Breast epithelium (tissue), 3 donors: ENCODE results near the gene EIF3A.

Source experiments
- CTCF ChIP-seq, 3 donors: fragments of 450-650 bp; IDR thresholded peaks; one replicate each; pipeline ENCODE4 v1.5.1; 2016 to 2017; ENCODE audit warnings: antibody characterized with exemption in 3 of 3, mild to moderate bottlenecking in 3 of 3, moderate library complexity in 3 of 3
- POLR2A ChIP-seq: fragments of 450-650 bp; IDR thresholded peaks from one replicate; pipeline ENCODE4 v1.6.1; 2016; ENCODE audit warnings: antibody characterized with exemption, mild to moderate bottlenecking, moderate library complexity
- POLR2AphosphoS5 ChIP-seq, 3 donors: sonication (generic); formaldehyde crosslinking; IDR thresholded peaks; one replicate each; pipeline ENCODE4 v1.6.1; 2017; ENCODE audit warnings: antibody characterized with exemption in 3 of 3

GRCh38 chr10:119049777-119050176 lies 30.8 kb downstream of the EIF3A start:
- TF ChIP-seq POLR2AphosphoS5 (IDR thresholded peaks at IDR 0.05) (no peak), POLR2A (no peak), CTCF (IDR thresholded peaks at IDR 0.05) (no peak)
